ENCODE data around the gene ZNF524. TPM values are rescaled to one million over a fixed set of nuclear protein-coding genes. Genes with fewer than 3 reads are reported as not detected.
A peak's percentile ranks its signal among the peaks of the same experiment; 100 is the strongest.

ZNF524 gene
- total RNA-seq, 1 donor, result 9.6 TPM

GRCh38 chr19:55635334-55635717 is 35.2 kb downstream of the ZNF524 start:
- Histone ChIP-seq H3K4me1 (ENCODE audit: insufficient read depth, low read length) (peaks cover 66% of the 10 kb centered on the region), H3K9me3 (ENCODE audit: low read depth, low read length) (no peaks in the 10 kb centered on the region), H3K4me3 (ENCODE audit: low read length) (peak overlapping the region; percentile 75), H3K27me3 (ENCODE audit: insufficient read depth, low read length) (no peaks in the 10 kb centered on the region)

GRCh38 chr19:55635856-55636440 is 35.9 kb downstream of the ZNF524 start:
- no peaks in the 10 kb centered on the region for H3K9me3 ChIP-seq (ENCODE audit: low read depth, low read length)
- H3K4me3 ChIP-seq (ENCODE audit: low read length), result peak overlapping the region; percentile 75
- peaks cover 69% of the 10 kb centered on the region for H3K4me1 ChIP-seq (ENCODE audit: insufficient read depth, low read length)
- H3K27me3 ChIP-seq (ENCODE audit: insufficient read depth, low read length), result no peaks in the 10 kb centered on the region

- H3K4me3 ChIP-seq (ENCODE audit: low read length), result no peak overlapping the region
- H3K4me1 ChIP-seq (ENCODE audit: insufficient read depth, low read length), result peaks cover 72% of the 10 kb centered on the region
- H3K9me3 ChIP-seq (ENCODE audit: low read depth, low read length), result no peaks in the 10 kb centered on the region
- no peaks in the 10 kb centered on the region for H3K27me3 ChIP-seq (ENCODE audit: insufficient read depth, low read length)
These were observed 36.6 kb downstream of the ZNF524 start for GRCh38 chr19:55636723-55637122.

GRCh38 chr19:55637534-55637933 is 37.4 kb downstream of the ZNF524 start:
- no peaks in the 10 kb centered on the region for H3K9me3 ChIP-seq (ENCODE audit: low read depth, low read length)
- H3K4me1 ChIP-seq (ENCODE audit: insufficient read depth, low read length), result peaks cover 71% of the 10 kb centered on the region
- no peak overlapping the region for H3K4me3 ChIP-seq (ENCODE audit: low read length)
- H3K27me3 ChIP-seq (ENCODE audit: insufficient read depth, low read length), result no peaks in the 10 kb centered on the region

GRCh38 chr19:55638864-55639359 is 38.8 kb downstream of the ZNF524 start:
- Histone ChIP-seq H3K9me3 (ENCODE audit: low read depth, low read length) (no peaks in the 10 kb centered on the region), H3K4me3 (ENCODE audit: low read length) (no peak overlapping the region), H3K27me3 (ENCODE audit: insufficient read depth, low read length) (no peaks in the 10 kb centered on the region), H3K4me1 (ENCODE audit: insufficient read depth, low read length) (peaks cover 74% of the 10 kb centered on the region)

- H3K4me1 ChIP-seq (ENCODE audit: insufficient read depth, low read length), result peaks cover 77% of the 10 kb centered on the region
- H3K4me3 ChIP-seq (ENCODE audit: low read length), result no peak overlapping the region
- no peaks in the 10 kb centered on the region for H3K27me3 ChIP-seq (ENCODE audit: insufficient read depth, low read length)
- no peaks in the 10 kb centered on the region for H3K9me3 ChIP-seq (ENCODE audit: low read depth, low read length)
These were observed 40.0 kb downstream of the ZNF524 start for GRCh38 chr19:55640043-55640576.

- Histone ChIP-seq H3K27me3 (ENCODE audit: insufficient read depth, low read length) (no peaks in the 10 kb centered on the region), H3K4me1 (ENCODE audit: insufficient read depth, low read length) (peaks cover 71% of the 10 kb centered on the region), H3K4me3 (ENCODE audit: low read length) (peak within 1 kb of the TSS; percentile 47), H3K9me3 (ENCODE audit: low read depth, low read length) (no peaks in the 10 kb centered on the region)
These were observed 40.7 kb downstream of the ZNF524 start, which contains the start of gene ZNF580 for GRCh38 chr19:55640577-55641425. ZNF580 (plus strand) TSS chr19:55641002; CDS start chr19:55642509, 1,507 bp downstream.

GRCh38 chr19:55641426-55642152 is 41.5 kb downstream of the ZNF524 start:
- peak overlapping the region; percentile 54 for H3K4me3 ChIP-seq (ENCODE audit: low read length)

GRCh38 chr19:55642153-55643002 is 42.3 kb downstream of the ZNF524 start:
- Histone ChIP-seq H3K4me3 (ENCODE audit: low read length) (peak overlapping the region; percentile 54), H3K4me1 (ENCODE audit: insufficient read depth, low read length) (peaks cover 62% of the 10 kb centered on the region), H3K27me3 (ENCODE audit: insufficient read depth, low read length) (no peaks in the 10 kb centered on the region), H3K9me3 (ENCODE audit: low read depth, low read length) (no peaks in the 10 kb centered on the region)

More at GRCh38 chr19:55641426-55642152, 41.5 kb downstream of the ZNF524 start:
- H3K9me3 ChIP-seq (ENCODE audit: low read depth, low read length), result no peaks in the 10 kb centered on the region
- H3K4me1 ChIP-seq (ENCODE audit: insufficient read depth, low read length), result peaks cover 63% of the 10 kb centered on the region
- no peaks in the 10 kb centered on the region for H3K27me3 ChIP-seq (ENCODE audit: insufficient read depth, low read length)

GRCh38 chr19:55643003-55643886 is 43.2 kb downstream of the ZNF524 start, which contains the start of gene ZNF581:
ZNF581 (plus strand) TSS chr19:55643649; CDS start chr19:55644572, 923 bp downstream.
- Histone ChIP-seq H3K9me3 (ENCODE audit: low read depth, low read length) (no peaks in the 10 kb centered on the region), H3K4me3 (ENCODE audit: low read length) (peak within 1 kb of the TSS; percentile 54), H3K27me3 (ENCODE audit: insufficient read depth, low read length) (no peaks in the 10 kb centered on the region), H3K4me1 (ENCODE audit: insufficient read depth, low read length) (peaks cover 64% of the 10 kb centered on the region)

GRCh38 chr19:55643887-55644176 is 43.7 kb downstream of the ZNF524 start:
- Histone ChIP-seq H3K4me1 (ENCODE audit: insufficient read depth, low read length) (peaks cover 65% of the 10 kb centered on the region), H3K27me3 (ENCODE audit: insufficient read depth, low read length) (no peaks in the 10 kb centered on the region), H3K4me3 (ENCODE audit: low read length) (peak overlapping the region; percentile 54), H3K9me3 (ENCODE audit: low read depth, low read length) (no peaks in the 10 kb centered on the region)

GRCh38 chr19:55644191-55644833 is 44.2 kb downstream of the ZNF524 start:
- Histone ChIP-seq H3K4me3 (ENCODE audit: low read length) (peak overlapping the region; percentile 54), H3K4me1 (ENCODE audit: insufficient read depth, low read length) (peaks cover 69% of the 10 kb centered on the region), H3K27me3 (ENCODE audit: insufficient read depth, low read length) (no peaks in the 10 kb centered on the region), H3K9me3 (ENCODE audit: low read depth, low read length) (no peaks in the 10 kb centered on the region)

Data from mononuclear cell (primary cell).